Measurements from ENCODE around the gene RPS2.

The RPS2 gene

GRCh38 chr16:1947369-1947670 is 17.3 kb downstream of the RPS2 start:
- H3K9me3 Mint-ChIP-seq, result peaks cover 6% of the 10 kb centered on the region
- TF ChIP-seq, protein P1, sequence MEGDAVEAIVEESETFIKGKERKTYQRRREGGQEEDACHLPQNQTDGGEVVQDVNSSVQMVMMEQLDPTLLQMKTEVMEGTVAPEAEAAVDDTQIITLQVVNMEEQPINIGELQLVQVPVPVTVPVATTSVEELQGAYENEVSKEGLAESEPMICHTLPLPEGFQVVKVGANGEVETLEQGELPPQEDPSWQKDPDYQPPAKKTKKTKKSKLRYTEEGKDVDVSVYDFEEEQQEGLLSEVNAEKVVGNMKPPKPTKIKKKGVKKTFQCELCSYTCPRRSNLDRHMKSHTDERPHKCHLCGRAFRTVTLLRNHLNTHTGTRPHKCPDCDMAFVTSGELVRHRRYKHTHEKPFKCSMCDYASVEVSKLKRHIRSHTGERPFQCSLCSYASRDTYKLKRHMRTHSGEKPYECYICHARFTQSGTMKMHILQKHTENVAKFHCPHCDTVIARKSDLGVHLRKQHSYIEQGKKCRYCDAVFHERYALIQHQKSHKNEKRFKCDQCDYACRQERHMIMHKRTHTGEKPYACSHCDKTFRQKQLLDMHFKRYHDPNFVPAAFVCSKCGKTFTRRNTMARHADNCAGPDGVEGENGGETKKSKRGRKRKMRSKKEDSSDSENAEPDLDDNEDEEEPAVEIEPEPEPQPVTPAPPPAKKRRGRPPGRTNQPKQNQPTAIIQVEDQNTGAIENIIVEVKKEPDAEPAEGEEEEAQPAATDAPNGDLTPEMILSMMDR (IDR thresholded peaks at IDR 0.05), result no peak
- peaks cover 11% of the 10 kb centered on the region for H3K27me3 Mint-ChIP-seq (ENCODE audit: low read depth, poor library complexity)
- H3K4me3 Mint-ChIP-seq, result no peak overlapping the region
- DNase-seq, result no peak
- H3K36me3 Mint-ChIP-seq (ENCODE audit: low read depth), result no peaks in the 10 kb centered on the region
- peaks cover 18% of the 10 kb centered on the region for H3K4me1 Mint-ChIP-seq
- no peak overlapping the region for H3K27ac Mint-ChIP-seq

GRCh38 chr16:1946495-1947368 is 17.9 kb downstream of the RPS2 start:
- peaks cover 6% of the 10 kb centered on the region for H3K9me3 Mint-ChIP-seq
- no peaks in the 10 kb centered on the region for H3K36me3 Mint-ChIP-seq (ENCODE audit: low read depth)
- TF ChIP-seq, protein P1 (IDR thresholded peaks at IDR 0.05), result no peak
- H3K27ac Mint-ChIP-seq, result no peak overlapping the region
- no peak overlapping the region for H3K4me3 Mint-ChIP-seq
- H3K4me1 Mint-ChIP-seq, result peaks cover 23% of the 10 kb centered on the region
- no peak for DNase-seq
- peaks cover 11% of the 10 kb centered on the region for H3K27me3 Mint-ChIP-seq (ENCODE audit: low read depth, poor library complexity)

DNA sequence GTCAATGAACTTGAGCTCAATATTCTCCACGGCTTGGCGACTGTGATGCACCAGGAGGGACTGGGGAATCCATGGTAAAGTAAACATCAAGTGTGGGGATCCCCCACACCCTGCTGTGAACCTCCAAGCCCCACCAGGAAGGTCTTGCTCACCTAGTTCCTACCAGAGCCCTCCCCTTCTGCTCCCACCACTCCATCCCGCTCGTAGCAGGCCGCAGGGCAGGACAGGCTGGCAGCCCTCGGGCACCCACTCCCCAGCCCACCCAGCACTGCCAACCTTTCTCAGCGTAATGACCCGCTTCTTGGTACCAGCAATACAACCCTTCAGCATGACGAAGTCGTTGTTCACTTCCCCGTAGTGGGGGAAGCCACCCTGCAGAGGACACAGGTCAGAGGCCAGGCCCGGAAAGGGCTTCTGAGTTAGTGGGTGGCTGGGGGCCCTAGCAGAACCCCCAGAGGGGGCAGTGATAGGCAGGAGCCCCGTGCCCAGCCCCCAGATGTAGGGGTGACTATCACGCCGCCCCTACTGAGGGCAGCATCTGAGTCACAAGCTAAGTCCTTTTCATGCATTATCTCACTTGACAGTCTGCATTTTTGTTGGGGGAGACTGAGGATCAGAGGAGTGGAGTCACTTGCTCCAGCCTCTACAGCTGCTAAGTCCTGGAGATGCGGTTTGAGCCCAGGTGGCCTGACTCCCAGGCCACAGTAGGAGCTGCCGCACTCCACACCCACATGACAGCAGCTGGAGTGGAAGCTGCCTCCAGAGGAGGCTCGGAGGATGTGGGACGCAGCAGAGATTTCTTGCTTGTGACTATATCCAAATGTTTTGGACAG is 18.9 kb downstream of the RPS2 start:
- H3K36me3 Mint-ChIP-seq (ENCODE audit: low read depth), result no peaks in the 10 kb centered on the region
- peaks cover 6% of the 10 kb centered on the region for H3K9me3 Mint-ChIP-seq
- TF ChIP-seq, protein P1 (IDR thresholded peaks at IDR 0.05), result no peak
- peaks cover 11% of the 10 kb centered on the region for H3K27me3 Mint-ChIP-seq (ENCODE audit: low read depth, poor library complexity)
- H3K27ac Mint-ChIP-seq, result no peak overlapping the region
- no peak overlapping the region for H3K4me3 Mint-ChIP-seq
- peaks cover 27% of the 10 kb centered on the region for H3K4me1 Mint-ChIP-seq
- no peak for DNase-seq

DNA sequence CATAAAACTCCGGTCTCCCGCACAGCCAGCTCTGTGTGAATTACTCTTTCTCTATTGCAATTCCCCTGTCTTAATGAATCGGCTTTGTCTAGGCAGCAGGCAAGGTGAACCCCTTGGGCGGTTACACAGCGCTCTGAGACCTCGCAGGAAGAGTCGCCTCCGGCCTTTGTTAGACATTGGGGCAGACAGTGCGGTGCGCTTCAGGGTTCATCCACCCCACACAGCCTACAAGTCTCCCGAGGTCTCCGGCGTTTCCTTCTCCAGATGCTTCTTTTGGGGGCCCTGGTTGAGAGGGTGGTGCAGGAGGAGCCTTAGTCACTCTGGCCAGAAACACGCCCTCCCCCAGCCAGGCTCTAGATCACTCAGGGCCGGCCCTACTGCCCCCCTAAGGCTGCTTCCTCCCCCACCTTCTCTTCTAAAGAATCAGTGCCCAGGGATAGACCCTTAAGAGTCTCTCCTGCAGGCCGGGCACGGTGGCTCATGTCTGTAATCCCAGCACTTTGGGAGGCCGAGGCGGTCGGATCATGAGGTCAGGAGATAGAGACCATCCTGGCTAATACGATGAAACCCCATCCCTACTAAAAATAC is 19.9 kb downstream of the RPS2 start:
- Mint-ChIP-seq H3K4me3 (no peak overlapping the region), H3K27ac (no peak overlapping the region), H3K9me3 (peaks cover 6% of the 10 kb centered on the region), H3K36me3 (ENCODE audit: low read depth) (no peaks in the 10 kb centered on the region), H3K4me1 (peaks cover 34% of the 10 kb centered on the region), H3K27me3 (ENCODE audit: low read depth, poor library complexity) (peaks cover 11% of the 10 kb centered on the region)
- DNase-seq, result no peak
- TF ChIP-seq, protein P1 (IDR thresholded peaks at IDR 0.05), result no peak

- peak within 1 kb of the TSS; percentile 92 for H3K4me3 Mint-ChIP-seq
- peaks cover 11% of the 10 kb centered on the region for H3K27me3 Mint-ChIP-seq (ENCODE audit: low read depth, poor library complexity)
- peaks cover 6% of the 10 kb centered on the region for H3K9me3 Mint-ChIP-seq
- DNase-seq, result peak; percentile 100
- H3K36me3 Mint-ChIP-seq (ENCODE audit: low read depth), result no peaks in the 10 kb centered on the region
- peaks cover 46% of the 10 kb centered on the region for H3K4me1 Mint-ChIP-seq
- TF ChIP-seq, protein P1 (IDR thresholded peaks at IDR 0.05), result no peak
- no peak within 1 kb of the TSS for H3K27ac Mint-ChIP-seq
These were observed 21.6 kb downstream of the RPS2 start, which contains the start of gene MSRB1 for GRCh38 chr16:1942810-1943726. MSRB1 (minus strand) TSS chr16:1943199; CDS start chr16:1943156, 43 bp downstream.

Measured in nephron progenitor cell (in vitro differentiated cells).